ENCODE data around the gene TMEM116. TPM values are rescaled to one million over a fixed set of nuclear protein-coding genes. Genes with fewer than 3 reads are reported as not detected.
"Not testable (repeated sequence)": the region's sequence is repeated elsewhere in the genome, so short reads cannot be mapped to it uniquely, and the experiment has no call there.

Gene TMEM116
- total and polyA plus RNA-seq, 9 donors: 9.1 to 17.9 (median 11.3) TPM

DNA sequence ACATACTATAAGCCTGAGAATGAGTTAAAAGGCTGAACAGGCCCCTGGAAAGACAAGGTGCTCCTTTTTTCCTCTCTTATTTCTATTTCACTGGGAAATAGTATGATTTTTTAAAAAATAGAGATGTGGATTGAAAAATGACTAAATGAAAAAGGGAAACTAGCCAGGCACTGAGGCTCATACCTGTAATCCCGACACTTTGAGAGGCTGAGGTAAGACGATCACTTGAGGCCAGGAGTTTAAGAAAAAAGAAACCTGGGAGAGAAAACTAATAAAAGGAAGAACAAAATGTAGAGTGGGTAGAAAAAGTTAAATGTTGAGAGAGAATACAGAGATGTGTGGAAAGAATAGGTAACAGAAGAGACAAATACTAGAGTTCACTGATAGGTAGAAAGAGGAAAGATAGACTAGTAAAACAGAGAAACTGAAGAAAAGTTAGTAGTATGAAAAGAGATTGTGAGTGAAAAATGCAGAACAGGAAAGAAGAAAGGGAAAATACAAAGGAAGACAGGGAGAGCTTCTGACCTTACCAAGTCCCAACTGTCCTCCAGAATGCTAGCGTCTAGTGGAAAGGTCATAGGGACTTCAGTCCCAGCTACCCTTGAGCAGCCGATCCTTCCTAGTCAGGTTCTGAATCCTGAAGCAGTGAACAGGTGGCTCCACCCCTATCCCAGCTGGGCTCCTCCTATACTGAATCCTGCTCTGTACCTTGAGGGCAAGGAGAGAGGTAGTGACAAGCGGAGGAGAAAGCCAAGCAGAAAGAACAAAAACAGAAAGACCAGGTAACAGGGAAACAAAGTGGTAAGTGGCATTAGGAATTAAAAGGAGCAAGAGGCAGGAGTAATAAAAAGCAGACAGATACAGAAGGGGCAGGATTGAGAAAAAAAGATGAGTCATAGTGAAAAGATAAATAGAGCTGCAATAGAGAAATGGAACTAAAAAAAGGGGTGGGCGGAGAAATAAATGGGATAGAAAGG, 7.3 kb downstream of the TMEM116 start:
- TF ChIP-seq, protein P1, sequence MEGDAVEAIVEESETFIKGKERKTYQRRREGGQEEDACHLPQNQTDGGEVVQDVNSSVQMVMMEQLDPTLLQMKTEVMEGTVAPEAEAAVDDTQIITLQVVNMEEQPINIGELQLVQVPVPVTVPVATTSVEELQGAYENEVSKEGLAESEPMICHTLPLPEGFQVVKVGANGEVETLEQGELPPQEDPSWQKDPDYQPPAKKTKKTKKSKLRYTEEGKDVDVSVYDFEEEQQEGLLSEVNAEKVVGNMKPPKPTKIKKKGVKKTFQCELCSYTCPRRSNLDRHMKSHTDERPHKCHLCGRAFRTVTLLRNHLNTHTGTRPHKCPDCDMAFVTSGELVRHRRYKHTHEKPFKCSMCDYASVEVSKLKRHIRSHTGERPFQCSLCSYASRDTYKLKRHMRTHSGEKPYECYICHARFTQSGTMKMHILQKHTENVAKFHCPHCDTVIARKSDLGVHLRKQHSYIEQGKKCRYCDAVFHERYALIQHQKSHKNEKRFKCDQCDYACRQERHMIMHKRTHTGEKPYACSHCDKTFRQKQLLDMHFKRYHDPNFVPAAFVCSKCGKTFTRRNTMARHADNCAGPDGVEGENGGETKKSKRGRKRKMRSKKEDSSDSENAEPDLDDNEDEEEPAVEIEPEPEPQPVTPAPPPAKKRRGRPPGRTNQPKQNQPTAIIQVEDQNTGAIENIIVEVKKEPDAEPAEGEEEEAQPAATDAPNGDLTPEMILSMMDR (IDR thresholded peaks at IDR 0.05): no peak
- TF ChIP-seq POLR2A (IDR thresholded peaks at IDR 0.05): no peak
- TF ChIP-seq EP300 (IDR thresholded peaks at IDR 0.05): no peak
- Histone ChIP-seq H3K4me1 (ENCODE audit: insufficient read depth) (no peaks in the 10 kb centered on the region), H3K9me3 (no peaks in the 10 kb centered on the region), H3K27ac (no peak overlapping the region), H3K36me3 (no peaks in the 10 kb centered on the region), H3K4me3 (no peak overlapping the region), H3K27me3 (no peaks in the 10 kb centered on the region)
- 77 to 84% (median 83%) methylated on average over 6 of the region's 6 CpGs for WGBS, 3 donors
- intact Hi-C loops (cut with DNase I): no loop called here
- no peak for DNase-seq

DNA sequence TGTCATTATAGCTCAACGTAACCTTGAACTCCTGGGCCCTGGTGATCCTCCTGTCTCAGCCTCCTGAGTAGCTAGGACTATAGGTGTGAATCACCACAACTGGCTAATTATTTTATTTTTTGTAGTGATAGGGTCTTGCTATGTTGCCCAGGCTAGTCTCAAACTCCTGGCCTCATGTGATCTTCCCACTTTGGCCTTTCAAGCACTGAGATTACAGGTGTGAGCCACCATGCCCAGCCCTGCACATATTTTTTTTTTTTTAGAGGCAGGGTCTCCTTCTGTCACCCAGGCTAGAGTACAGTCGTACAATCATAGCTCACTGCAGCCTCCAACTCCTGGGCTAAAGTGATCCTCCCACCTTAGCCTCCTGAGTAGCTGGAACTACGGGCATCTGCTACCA, 8.9 kb downstream of the TMEM116 start:
- WGBS, 3 donors: 96% methylated on average over 3 of the region's 3 CpGs
- DNase-seq: no peak
- Histone ChIP-seq H3K4me1 (ENCODE audit: insufficient read depth) (no peaks in the 10 kb centered on the region), H3K9me3 (no peaks in the 10 kb centered on the region), H3K4me3 (no peak overlapping the region), H3K27ac (no peak overlapping the region), H3K36me3 (no peaks in the 10 kb centered on the region), H3K27me3 (no peaks in the 10 kb centered on the region)
- intact Hi-C loops (cut with DNase I): no loop called here
- TF ChIP-seq EP300 (IDR thresholded peaks at IDR 0.05) (no peak), POLR2A (IDR thresholded peaks at IDR 0.05) (no peak)
- TF ChIP-seq, protein P1 (IDR thresholded peaks at IDR 0.05): no peak

DNA sequence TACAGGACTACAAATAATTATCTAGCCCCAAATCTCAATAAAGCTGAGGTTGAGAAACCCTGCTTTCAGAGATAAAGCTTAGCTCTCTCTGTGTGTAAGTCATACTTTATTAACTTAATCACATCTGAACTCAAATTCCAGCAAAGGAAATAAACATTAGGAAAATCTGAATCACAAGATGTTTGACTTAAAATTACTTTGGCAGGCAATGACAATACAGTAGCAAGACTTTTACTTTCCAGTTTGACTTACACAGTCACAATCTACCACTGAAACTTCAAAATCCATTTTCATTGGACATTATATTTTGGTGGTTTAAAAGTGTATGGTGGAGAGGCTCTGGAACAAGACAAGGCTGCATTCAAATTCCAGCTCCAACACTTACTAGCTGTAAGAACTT, 11.4 kb downstream of the TMEM116 start:
- DNase-seq: no peak
- H3K4me1 ChIP-seq (ENCODE audit: insufficient read depth): no peaks in the 10 kb centered on the region
- H3K27me3 ChIP-seq: no peaks in the 10 kb centered on the region
- no peak overlapping the region for H3K4me3 ChIP-seq
- intact Hi-C loops (cut with DNase I): no loop called here
- H3K36me3 ChIP-seq: no peaks in the 10 kb centered on the region
- H3K9me3 ChIP-seq: no peaks in the 10 kb centered on the region
- no peak for TF ChIP-seq EP300 (IDR thresholded peaks at IDR 0.05)
- TF ChIP-seq POLR2A (IDR thresholded peaks at IDR 0.05): no peak
- TF ChIP-seq, protein P1 (IDR thresholded peaks at IDR 0.05): no peak
- no peak overlapping the region for H3K27ac ChIP-seq

DNA sequence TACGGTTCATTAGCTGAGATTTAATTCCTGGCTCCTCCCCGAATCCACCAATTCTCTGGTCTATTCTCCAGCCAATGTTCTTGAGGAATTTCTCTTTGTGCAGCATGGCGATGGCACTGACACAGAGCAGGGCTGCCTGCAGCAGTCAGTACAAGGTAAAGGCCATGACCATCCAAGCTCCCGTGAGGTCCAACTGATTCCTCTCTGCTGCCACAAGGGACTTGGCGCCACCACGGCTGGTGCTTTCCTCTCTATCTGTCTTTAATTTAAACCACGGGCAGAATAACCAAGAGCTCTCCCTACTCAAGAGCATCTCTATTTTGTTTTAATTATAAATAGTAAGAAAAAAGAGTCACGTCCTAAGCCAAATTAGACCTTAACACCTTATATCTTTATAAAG, 12.1 kb downstream of the TMEM116 start:
- Histone ChIP-seq H3K4me1 (ENCODE audit: insufficient read depth) (no peaks in the 10 kb centered on the region), H3K27ac (no peak overlapping the region), H3K4me3 (no peak overlapping the region), H3K27me3 (no peaks in the 10 kb centered on the region), H3K36me3 (no peaks in the 10 kb centered on the region), H3K9me3 (no peaks in the 10 kb centered on the region)
- TF ChIP-seq POLR2A (IDR thresholded peaks at IDR 0.05) (no peak), EP300 (IDR thresholded peaks at IDR 0.05) (no peak)
- TF ChIP-seq, protein P1 (IDR thresholded peaks at IDR 0.05): no peak
- no peak for DNase-seq
- WGBS, 3 donors: 93 to 95% (median 94%) methylated on average over 8 of the region's 8 CpGs
- intact Hi-C loops (cut with DNase I): no loop called here

DNA sequence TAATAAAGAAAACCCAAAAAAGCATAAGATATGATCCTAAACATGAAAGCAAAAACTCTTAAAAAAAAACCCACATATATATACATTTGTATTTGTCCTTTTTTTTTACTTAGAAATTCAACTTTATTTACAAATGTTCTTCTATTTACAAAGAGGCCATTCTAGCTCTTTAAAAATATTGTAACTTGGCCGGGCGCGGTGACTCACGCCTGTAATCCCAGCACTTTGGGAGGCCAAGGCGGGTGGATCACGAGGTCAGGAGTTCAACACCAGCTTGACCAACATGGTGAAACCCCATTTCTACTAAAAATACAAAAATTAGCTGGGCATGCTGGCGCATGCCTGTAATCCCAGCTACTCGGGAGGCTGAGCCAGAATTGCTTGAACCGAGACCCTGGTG, 13.8 kb downstream of the TMEM116 start:
- H3K27ac ChIP-seq; H3K36me3 ChIP-seq; H3K27me3 ChIP-seq; H3K4me1 ChIP-seq (ENCODE audit: insufficient read depth); intact Hi-C loops (cut with DNase I); H3K4me3 ChIP-seq; H3K9me3 ChIP-seq; DNase-seq: not testable (repeated sequence)
- 93 to 95% (median 94%) methylated on average over 9 of the region's 9 CpGs for WGBS, 3 donors
